Endothelial cell of umbilical vein (primary cell): ENCODE results near the gene DBP. TPM values are rescaled to one million over a fixed set of nuclear protein-coding genes. Genes with fewer than 3 reads are reported as not detected.

ENCODE experiments used
- BruUV-seq: library from RNA; stranded (reverse); fragments of 400-500 nt; replicated peaks from 2 replicates; lab custom pipeline; 2021; lab: Mats Ljungman, UMichigan
- CTCF ChIA-PET: fragments of 300-600, 350-600 bp; sonication (Branson Sonifier 250); formaldehyde crosslinking; loops from one replicate; lab custom pipeline; 2021; ENCODE audit warnings: antibody characterized with exemption, inconsistent platforms; lab: Charles Lee
- POLR2A ChIA-PET: fragments of 300-600, 350-600 bp; sonication (Branson Sonifier 250); formaldehyde crosslinking; loops from one replicate; lab custom pipeline; 2021; ENCODE audit warnings: antibody characterized with exemption, inconsistent platforms; lab: Charles Lee
- DNase-seq: peaks from one replicate; pipeline ENCODE4 v3.0.0-alpha.2; 2011; ENCODE audit warnings: low read depth, low spot score
- FAIRE-seq: peaks from 2 replicates; lab custom pipeline; 2011; peaks lifted over from hg19 to GRCh38; lab: Jason Lieb, UNC
- H2AFZ ChIP-seq: 2 replicates; pipeline ENCODE4 v1.6.0; 2012; ENCODE audit warnings: low read depth, low read length, control low read depth, inconsistent platforms
- H3K27ac ChIP-seq: 2 replicates; pipeline ENCODE4 v1.5.1; 2011; ENCODE audit warnings: low read depth, mild to moderate bottlenecking, control low read depth, low read length, moderate library complexity; ENCODE audit not compliant: insufficient read depth
- H3K27me3 ChIP-seq, 2 experiments: 2 replicates each; pipeline versions ENCODE4 v1.6.0 to v1.6.1; 2011; ENCODE audit warnings: low read length in 2 of 2, mixed read lengths in 1 of 2; ENCODE audit not compliant: control insufficient read depth in 2 of 2, insufficient read depth in 2 of 2
- H3K36me3 ChIP-seq, 2 experiments: 2 replicates in 1 of 2; 3 replicates in 1 of 2; pipeline ENCODE4 v1.5.1; 2011; ENCODE audit warnings: low read length in 2 of 2, mild to moderate bottlenecking in 1 of 2, moderate library complexity in 1 of 2; ENCODE audit not compliant: control insufficient read depth in 2 of 2, insufficient read depth in 2 of 2; ENCODE audit errors: extremely low read depth in 1 of 2
- H3K4me1 ChIP-seq: 3 replicates; pipeline ENCODE4 v1.5.1; 2011; ENCODE audit warnings: mild to moderate bottlenecking, low read length; ENCODE audit not compliant: control insufficient read depth, insufficient read depth; ENCODE audit errors: extremely low read depth
- H3K4me2 ChIP-seq: 2 replicates; pipeline ENCODE4 v1.6.1; 2011; ENCODE audit warnings: low read length, control low read depth, mixed read lengths; ENCODE audit not compliant: insufficient read depth
- H3K4me3 ChIP-seq, 3 experiments: fragments of 200-600 bp in 1 of 3; sonication (generic), shearing (Covaris generic) in 1 of 3; replicated peaks in 1 of 3; 2 replicates each; pipeline ENCODE4 v1.5.1; 2011 to 2016; ENCODE audit warnings: control low read depth in 3 of 3, low read length in 3 of 3, mild to moderate bottlenecking in 2 of 3, inconsistent platforms in 1 of 3, low read depth in 1 of 3, moderate library complexity in 1 of 3; ENCODE audit not compliant: insufficient read depth in 1 of 3
- H3K79me2 ChIP-seq: 2 replicates; pipeline ENCODE4 v1.6.0; 2012; ENCODE audit warnings: low read length, inconsistent platforms; ENCODE audit not compliant: control insufficient read depth, insufficient read depth
- H3K9ac ChIP-seq: replicated peaks from 2 replicates; pipeline ENCODE3; 2011; ENCODE audit warnings: low read length, control low read depth; ENCODE audit not compliant: insufficient read depth; ENCODE audit errors: extremely low read depth
- H3K9me1 ChIP-seq: replicated peaks from 3 replicates; pipeline ENCODE4 v1.6.0; 2011; ENCODE audit warnings: mild to moderate bottlenecking, low read length; ENCODE audit not compliant: control insufficient read depth, insufficient read depth; ENCODE audit errors: extremely low read depth
- H3K9me3 ChIP-seq: replicated peaks from 2 replicates; pipeline ENCODE4 v1.5.1; 2012; ENCODE audit warnings: low read length, inconsistent platforms; ENCODE audit not compliant: control insufficient read depth, insufficient read depth
- H4K20me1 ChIP-seq: replicated peaks from 2 replicates; pipeline ENCODE3; 2011; ENCODE audit warnings: mild to moderate bottlenecking, low read length; ENCODE audit not compliant: control insufficient read depth, insufficient read depth; ENCODE audit errors: extremely low read depth
- CTCF ChIP-seq, 2 donors: IDR thresholded peaks; 1 replicate in 1 of 2; 2 replicates in 1 of 2; pipeline ENCODE4 v1.5.1; 2011; ENCODE audit warnings: low read length in 2 of 2, mild to moderate bottlenecking in 2 of 2, moderate library complexity in 2 of 2, control low read depth in 1 of 2, inconsistent platforms in 1 of 2, low read depth in 1 of 2; ENCODE audit not compliant: insufficient read depth in 1 of 2; ENCODE audit errors: extremely low read depth in 1 of 2
- FOS ChIP-seq: IDR thresholded peaks from 2 replicates; pipeline ENCODE4 v1.6.1; 2011; ENCODE audit warnings: mild to moderate bottlenecking, low read length, moderate library complexity, borderline replicate concordance; ENCODE audit not compliant: insufficient read depth
- GATA2 ChIP-seq: IDR thresholded peaks from 2 replicates; pipeline ENCODE4 v1.7.0; 2011; ENCODE audit warnings: low read depth, mild to moderate bottlenecking, moderate library complexity, mixed read lengths, low read length; ENCODE audit not compliant: insufficient read length, insufficient read depth
- MAX ChIP-seq: IDR thresholded peaks from 2 replicates; pipeline ENCODE4 v1.6.1; 2011; ENCODE audit not compliant: insufficient read depth, insufficient read length
- POLR2A ChIP-seq: IDR thresholded peaks from 2 replicates; pipeline ENCODE4 v1.6.1; 2012; ENCODE audit warnings: low read depth, mild to moderate bottlenecking, control low read depth, low read length
- POLR2AphosphoS5 ChIP-seq: IDR thresholded peaks from 2 replicates; pipeline ENCODE4 v1.6.1; 2012; ENCODE audit warnings: low read depth, mild to moderate bottlenecking, control low read depth, low read length, moderate library complexity; ENCODE audit not compliant: insufficient read depth
- dilution Hi-C: fragments of 300-500 bp; cut with MboI; formaldehyde crosslinking; loops from one replicate; pipeline ENCODE4 v1.15.0; 2019; ENCODE audit warnings: low sequenced_read_pairs; ENCODE audit not compliant: extremely low pct_ligation_motif_present
- intact Hi-C: fragments of 100-400 bp; cut with micrococcal nuclease; formaldehyde crosslinking; loops from one replicate; pipeline ENCODE4 v1.10.0; 2022
- polyA plus RNA-seq, 4 experiments: library from polyadenylated mRNA; depleted of rRNA in 3 of 4; stranded (reverse) in 3 of 4; unstranded in 1 of 4; fragments of >200 nt; gene quantifications; 2 replicates each; pipeline versions ENCODE4 v1.2.1 to v1.2.3, GENCODE V29; 2011 to 2012; ENCODE audit warnings: missing spikeins in 1 of 4
- total RNA-seq: library from RNA; stranded (reverse); gene quantifications from 2 replicates; pipeline ENCODE4 v1.2.3, GENCODE V29; 2021

Gene DBP
- total and polyA plus RNA-seq, 2 donors (not counting 3 experiments of a cell fraction or from before 2014, with no cell fraction given): 1.5 to 1.8 TPM

GRCh38 chr19:48614436-48615230, 22.5 kb downstream of the DBP start, which contains the start of gene FAM83E:
TSS of gene FAM83E (minus strand) at chr19:48615076. CDS start at chr19:48613372, 1,704 bp downstream.
- Histone ChIP-seq H4K20me1 (no peaks in the 10 kb centered on the region), H3K9ac (no peak within 1 kb of the TSS), H3K4me3 (no peak within 1 kb of the TSS), H3K9me1 (no peaks in the 10 kb centered on the region), H3K36me3 (peaks cover 19 to 24% of the 10 kb centered on the region in 2 experiments), H3K27ac (no peak within 1 kb of the TSS), H3K9me3 (no peaks in the 10 kb centered on the region), H2AFZ (no peak within 1 kb of the TSS), H3K27me3 (no peaks in the 10 kb centered on the region), H3K4me2 (no peak within 1 kb of the TSS), H3K79me2 (peaks cover 34% of the 10 kb centered on the region), H3K4me1 (peaks cover 18% of the 10 kb centered on the region)
- ChIA-PET CTCF (no interaction called here), POLR2A (no interaction called here)
- no TSS peak for BruUV-seq
- dilution Hi-C loops: no loop called here
- intact Hi-C loops: no loop called here
- DNase-seq: no peak
- TF ChIP-seq MAX (no peak), POLR2A (peak; percentile 17)
- peak; percentile 33 for FAIRE-seq

GRCh38 chr19:48613852-48614435, 23.2 kb downstream of the DBP start:
- H3K9ac ChIP-seq: no peak overlapping the region
- H3K4me2 ChIP-seq: no peak overlapping the region
- no peaks in the 10 kb centered on the region for H3K9me1 ChIP-seq
- TF ChIP-seq CTCF (IDR thresholded peaks at IDR 0.05; ENCODE audit: extremely low read depth in 1 of 2, insufficient read depth in 1 of 2, low read depth in 1 of 2, low read length in 2 of 2): no peak
- TF ChIP-seq GATA2: no peak
- TF ChIP-seq POLR2AphosphoS5: peak; percentile 43
- TF ChIP-seq POLR2A: peak; percentile 3
- no peak for TF ChIP-seq MAX
- no peak for TF ChIP-seq FOS
- no peaks in the 10 kb centered on the region for H4K20me1 ChIP-seq
- H3K27me3 ChIP-seq: no peaks in the 10 kb centered on the region
- H3K4me1 ChIP-seq: peaks cover 17% of the 10 kb centered on the region
- BruUV-seq: no TSS peak
- H3K4me3 ChIP-seq: no peak overlapping the region
- peaks cover 34% of the 10 kb centered on the region for H3K79me2 ChIP-seq
- FAIRE-seq (no peak), DNase-seq (no peak)
- H3K9me3 ChIP-seq: no peaks in the 10 kb centered on the region
- dilution Hi-C loops: no loop called here
- intact Hi-C loops: no loop called here
- ChIA-PET CTCF (no interaction called here), POLR2A (no interaction called here)
- no peak overlapping the region for H2AFZ ChIP-seq
- H3K36me3 ChIP-seq: peaks cover 19 to 24% of the 10 kb centered on the region in 2 experiments
- no peak overlapping the region for H3K27ac ChIP-seq
